ENCODE measurements around the gene KCNMA1. TPM values are rescaled to one million over a fixed set of nuclear protein-coding genes. Genes with fewer than 3 reads are reported as not detected.

The KCNMA1 gene
- total RNA-seq, 1 donor from 2014 or later, result 44.0 TPM

DNA sequence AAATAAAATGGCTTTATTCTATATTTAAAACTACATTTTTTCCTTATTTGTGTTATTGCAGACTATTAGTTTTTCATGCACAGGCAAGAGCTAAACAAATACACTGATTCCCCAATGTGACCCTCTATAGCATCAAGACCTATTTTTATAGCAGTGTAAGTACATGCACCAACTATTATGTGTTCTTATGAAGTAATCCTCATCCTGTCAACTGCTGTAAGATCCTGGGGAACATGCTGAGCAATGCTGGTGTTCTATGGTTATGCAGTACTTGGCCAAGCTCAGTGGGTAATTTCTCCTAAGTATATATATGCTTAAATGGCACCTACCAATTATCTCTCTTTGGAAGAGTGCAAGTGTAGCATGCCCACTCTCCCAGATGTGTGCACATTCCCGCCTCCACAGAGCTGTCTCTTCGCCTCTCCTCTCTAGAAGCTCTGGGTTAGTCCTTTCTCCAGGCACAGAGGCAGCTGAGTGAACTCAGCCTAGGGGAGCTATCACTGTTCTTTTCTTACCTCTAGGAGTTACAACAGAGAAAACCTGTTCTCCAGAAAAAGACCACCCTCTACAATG is 428.8 kb downstream of the KCNMA1 start:
- no peak for ATAC-seq
- DNase-seq (ENCODE audit: low spot score), result no peak

GRCh38 chr10:77207828-77208185 is 429.8 kb downstream of the KCNMA1 start:
- ATAC-seq (peak; percentile 10), DNase-seq (ENCODE audit: low spot score) (no peak)

- ATAC-seq (peak; percentile 69), DNase-seq (ENCODE audit: low spot score) (no peak)
These were observed 430.3 kb downstream of the KCNMA1 start for GRCh38 chr10:77207182-77207827.

GRCh38 chr10:77205135-77205534 is 432.5 kb downstream of the KCNMA1 start:
- no peak for DNase-seq (ENCODE audit: low spot score)
- no peak for ATAC-seq

DNA sequence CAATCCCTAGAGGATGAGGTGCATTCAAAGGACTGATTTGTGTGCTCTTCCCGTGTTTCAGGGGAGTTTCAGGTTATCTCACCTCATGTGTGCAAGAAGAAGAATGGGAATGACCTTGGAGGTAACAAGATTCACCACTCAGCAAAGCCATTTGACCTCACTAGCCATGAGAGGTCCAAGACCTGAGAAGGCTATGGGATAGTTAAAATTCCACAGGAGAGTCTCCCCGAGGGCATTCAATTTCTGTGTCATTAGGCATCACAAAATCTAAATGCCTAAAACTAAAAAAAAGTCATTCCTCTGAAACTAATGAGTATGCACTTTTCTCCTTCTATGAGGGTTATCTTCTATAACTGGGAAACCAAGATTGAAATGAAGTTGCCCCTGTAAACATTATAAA is 433.4 kb downstream of the KCNMA1 start:
- DNase-seq (ENCODE audit: low spot score) (no peak), ATAC-seq (no peak)

GRCh38 chr10:77202857-77203256 is 434.8 kb downstream of the KCNMA1 start:
- DNase-seq (ENCODE audit: low spot score) (no peak), ATAC-seq (no peak)

DNA sequence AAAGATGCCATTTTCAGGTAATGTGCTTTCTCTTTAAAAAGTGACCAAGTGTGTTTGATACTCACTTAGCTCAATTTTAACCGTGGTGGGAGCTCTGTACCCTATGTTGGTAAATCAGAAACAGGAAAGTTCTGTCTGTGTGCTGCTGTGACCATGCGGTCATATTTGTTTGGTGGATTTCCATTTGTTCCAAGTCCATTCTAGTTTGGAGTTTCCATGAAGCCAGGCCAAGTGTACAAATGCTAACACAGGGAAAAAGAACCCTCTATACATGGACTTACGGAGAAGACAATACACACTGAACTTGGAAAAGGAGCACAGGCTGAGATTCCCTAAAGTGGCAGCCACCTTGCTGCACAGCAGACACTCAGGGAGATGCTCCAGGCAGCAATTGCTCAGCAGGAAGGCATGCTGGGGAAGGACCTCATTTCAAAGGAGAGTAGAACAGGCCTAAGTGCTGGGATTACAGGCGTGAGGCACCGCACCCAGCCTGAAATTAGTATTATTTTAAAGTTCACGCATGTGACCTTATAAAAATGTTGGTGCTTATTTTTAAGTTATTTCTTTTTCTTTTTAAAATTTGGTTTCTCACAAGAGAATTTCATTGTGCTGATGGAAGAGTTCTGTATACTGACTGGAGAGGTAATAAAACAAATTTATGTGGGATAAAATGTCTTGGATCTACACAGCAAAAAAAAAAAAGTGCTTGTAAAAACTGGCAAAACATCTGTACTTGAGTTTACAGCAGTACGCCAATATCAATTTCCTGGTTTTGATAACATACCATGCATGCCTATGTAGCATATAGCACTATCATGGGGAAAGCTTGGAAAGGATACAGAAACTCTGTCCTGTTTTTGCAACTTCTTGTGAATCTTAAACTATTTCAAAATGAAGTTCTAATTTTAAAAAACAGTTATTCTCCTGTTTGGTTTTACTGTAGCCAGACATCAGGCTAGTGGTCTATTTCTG is 436.2 kb downstream of the KCNMA1 start:
- ATAC-seq, result peak; percentile 93
- DNase-seq (ENCODE audit: low spot score), result no peak

- ATAC-seq (no peak), DNase-seq (ENCODE audit: low spot score) (no peak)
These were observed 440.1 kb downstream of the KCNMA1 start for GRCh38 chr10:77197544-77197943.

GRCh38 chr10:77196614-77197013 is 441.0 kb downstream of the KCNMA1 start:
- DNase-seq (ENCODE audit: low spot score), result no peak
- ATAC-seq, result no peak

- no peak for ATAC-seq
- no peak for DNase-seq (ENCODE audit: low spot score)
These were observed 442.5 kb downstream of the KCNMA1 start for GRCh38 chr10:77195101-77195500.

DNA sequence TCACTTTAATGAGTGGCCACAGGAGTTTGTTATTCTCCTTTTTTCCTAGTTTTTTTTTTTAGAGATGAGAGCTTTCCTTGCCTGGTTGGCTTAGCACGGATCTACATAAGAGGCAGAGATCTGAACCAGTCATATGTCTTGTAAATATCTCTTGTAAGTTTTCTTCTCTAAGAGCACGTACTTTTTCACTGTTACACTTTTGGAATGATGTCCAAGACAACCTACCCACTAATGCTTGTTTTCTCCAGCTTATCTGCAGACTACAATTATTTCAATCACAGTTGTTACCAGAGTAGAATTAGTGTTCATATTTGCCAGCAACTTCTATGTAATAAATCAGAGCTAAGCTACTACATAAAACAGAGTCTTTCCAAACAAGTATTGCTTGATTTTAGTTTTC is 444.6 kb downstream of the KCNMA1 start:
- no peak for DNase-seq (ENCODE audit: low spot score)

DNA sequence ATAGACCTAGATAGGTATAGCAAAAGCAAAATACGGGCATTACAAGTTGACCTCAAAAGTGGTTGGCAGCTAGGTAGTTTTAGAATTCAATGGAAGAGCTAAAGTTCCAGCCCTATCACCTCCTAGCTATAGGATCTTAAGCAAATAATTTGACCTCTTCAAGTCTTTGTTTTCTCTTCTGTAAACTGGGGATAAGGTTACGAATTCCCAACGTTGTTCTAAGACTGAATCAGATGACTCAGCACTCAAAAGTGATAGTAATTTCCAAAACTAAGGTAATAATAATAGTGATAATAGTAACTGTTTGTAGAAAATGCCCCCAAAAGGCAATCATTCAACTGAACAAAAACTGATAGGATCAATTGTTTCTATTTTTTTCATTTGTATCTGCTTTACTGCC is 445.2 kb downstream of the KCNMA1 start:
- ATAC-seq, result no peak
- DNase-seq (ENCODE audit: low spot score), result no peak

More for the DNA sequence above, 444.6 kb downstream of the KCNMA1 start:
- ATAC-seq, result no peak

GRCh38 chr10:77191324-77192049 is 446.1 kb downstream of the KCNMA1 start:
- ATAC-seq (peak; percentile 69), DNase-seq (ENCODE audit: low spot score) (no peak)

DNA sequence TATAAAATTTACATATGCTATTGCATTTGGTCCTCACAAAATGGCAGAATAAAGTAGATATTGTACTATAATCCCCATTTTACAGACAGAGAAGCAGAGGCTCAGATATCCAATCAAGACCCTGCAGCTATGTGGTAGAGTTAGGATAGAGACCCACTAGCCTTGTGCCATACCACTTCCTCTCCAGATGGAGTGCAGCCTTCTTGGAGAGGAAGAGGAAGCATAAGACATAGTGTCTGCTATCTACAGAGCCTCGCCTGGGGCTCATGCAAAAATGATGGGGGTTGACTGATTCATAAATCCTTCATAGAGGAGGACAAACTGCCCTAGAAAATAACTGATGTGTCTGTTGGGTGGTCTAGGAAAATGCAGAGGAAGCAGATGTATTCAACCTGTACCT is 447.3 kb downstream of the KCNMA1 start:
- ATAC-seq (no peak), DNase-seq (ENCODE audit: low spot score) (no peak)

- ATAC-seq (no peak), DNase-seq (ENCODE audit: low spot score) (no peak)
These were observed 448.1 kb downstream of the KCNMA1 start for GRCh38 chr10:77189520-77189919.

DNA sequence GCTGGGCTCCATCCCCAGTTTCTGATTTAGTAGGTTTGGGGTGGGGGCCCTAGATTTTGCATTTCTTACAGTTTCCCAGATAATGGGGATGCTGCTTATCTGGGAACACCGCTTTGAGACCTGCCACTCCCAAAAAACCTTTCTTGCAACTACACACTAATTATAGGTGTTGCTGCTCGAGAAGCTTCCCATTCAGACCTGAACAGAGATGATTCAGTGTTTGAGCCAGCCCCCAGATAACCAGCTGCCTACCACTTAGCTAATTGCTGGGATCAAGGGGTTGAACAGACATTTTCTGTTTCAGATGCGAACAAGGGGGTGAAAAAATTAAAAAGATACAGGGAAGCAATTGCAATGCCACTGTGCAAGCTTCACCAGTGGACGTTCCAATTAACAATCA is 448.5 kb downstream of the KCNMA1 start:
- no peak for ATAC-seq
- no peak for DNase-seq (ENCODE audit: low spot score)

- ATAC-seq (no peak), DNase-seq (ENCODE audit: low spot score) (no peak)
These were observed 449.1 kb downstream of the KCNMA1 start for GRCh38 chr10:77188521-77188920.

DNA sequence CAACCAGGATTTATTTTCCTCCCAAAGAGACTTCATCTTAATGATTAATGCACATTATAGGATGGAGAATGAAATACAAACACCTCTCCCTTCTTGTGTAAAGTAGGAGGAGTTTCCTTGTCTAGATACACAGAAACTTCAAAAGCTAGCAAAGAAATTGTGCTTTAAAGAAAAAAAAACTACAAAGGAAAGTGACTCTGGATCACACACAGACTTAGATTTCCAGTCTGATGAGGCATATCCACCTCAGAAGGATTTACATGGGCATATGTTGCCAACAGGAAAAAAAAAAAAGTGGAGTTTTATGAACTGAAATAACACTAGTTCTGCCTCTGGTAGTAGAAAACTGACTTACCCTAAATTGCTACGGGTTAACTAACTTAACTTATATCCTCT is 449.6 kb downstream of the KCNMA1 start:
- no peak for DNase-seq (ENCODE audit: low spot score)
- no peak for ATAC-seq

- DNase-seq (ENCODE audit: low spot score) (no peak), ATAC-seq (no peak)
These were observed 450.1 kb downstream of the KCNMA1 start for GRCh38 chr10:77187376-77187999.

GRCh38 chr10:77186936-77187335 is 450.7 kb downstream of the KCNMA1 start:
- ATAC-seq (no peak), DNase-seq (ENCODE audit: low spot score) (no peak)

- no peak for DNase-seq (ENCODE audit: low spot score)
- ATAC-seq, result no peak
These were observed 451.9 kb downstream of the KCNMA1 start for GRCh38 chr10:77185696-77186095.
